PFSK-1 (cell line): Measurements from ENCODE around the gene ATP6V1G3.

Experiments
- FOXP2 ChIP-seq: optimal IDR thresholded peaks from 2 replicates; pipeline ENCODE3; 2011; ENCODE audit warnings: borderline replicate concordance, control low read depth, inconsistent platforms; ENCODE audit not compliant: insufficient read depth; ENCODE audit errors: extremely low read length, extremely low read depth
- POLR2AphosphoS5 ChIP-seq: IDR thresholded peaks from 2 replicates; pipeline ENCODE4 v1.6.1; 2012; ENCODE audit warnings: low read depth, mild to moderate bottlenecking, control low read depth, low read length, moderate library complexity
- REST ChIP-seq, 2 experiments: IDR thresholded peaks; 2 replicates each; pipeline versions ENCODE4 v1.6.1 to v1.8.0; 2011 to 2012; ENCODE audit warnings: low read depth in 2 of 2, low read length in 2 of 2, control low read depth in 1 of 2, inconsistent platforms in 1 of 2, mild to moderate bottlenecking in 1 of 2, moderate library complexity in 1 of 2; ENCODE audit not compliant: insufficient read depth in 1 of 2
- TAF1 ChIP-seq: IDR thresholded peaks from 2 replicates; pipeline ENCODE4 v1.6.1; 2012; ENCODE audit warnings: low read length, control low read depth, borderline replicate concordance; ENCODE audit not compliant: insufficient read depth

GRCh38 chr1:198483645-198484044 is 56.8 kb downstream of the ATP6V1G3 start:
- no peak for TF ChIP-seq POLR2AphosphoS5
- no peak for TF ChIP-seq TAF1
- no peak for TF ChIP-seq FOXP2
- TF ChIP-seq REST (IDR thresholded peaks at IDR 0.05; ENCODE audit: insufficient read depth in 1 of 2, low read depth in 2 of 2, low read length in 2 of 2): no peak
